GM23338 (cell line): Measurements from ENCODE around the gene MRLN.

Source experiments
- CTCF ChIP-seq, 2 experiments: fragments of 200-600 bp in 1 of 2; sonication (generic) in 1 of 2; conservative IDR thresholded peaks; 2 replicates each; pipeline versions ENCODE4 v1.5.1 to v1.6.1; 2016 to 2017; ENCODE audit warnings: antibody characterized with exemption in 2 of 2, low read depth in 2 of 2, mild to moderate bottlenecking in 2 of 2, moderate library complexity in 1 of 2
- EZH2 ChIP-seq: fragments of 200-600 bp; sonication (generic); IDR thresholded peaks from one replicate; pipeline ENCODE4 v1.8.0; 2017; ENCODE audit warnings: antibody characterized with exemption, mild to moderate bottlenecking, low read depth; ENCODE audit not compliant: unreplicated experiment
- POLR2AphosphoS5 ChIP-seq: IDR thresholded peaks from 2 replicates; pipeline ENCODE4 v1.6.1; 2016; ENCODE audit warnings: antibody characterized with exemption, low read depth
- TF ChIP-seq, protein P1 (sequence below): IDR thresholded peaks from one replicate; pipeline ENCODE4 v1.6.1; 2018; ENCODE audit warnings: antibody characterized with exemption; ENCODE audit not compliant: unreplicated experiment

DNA sequence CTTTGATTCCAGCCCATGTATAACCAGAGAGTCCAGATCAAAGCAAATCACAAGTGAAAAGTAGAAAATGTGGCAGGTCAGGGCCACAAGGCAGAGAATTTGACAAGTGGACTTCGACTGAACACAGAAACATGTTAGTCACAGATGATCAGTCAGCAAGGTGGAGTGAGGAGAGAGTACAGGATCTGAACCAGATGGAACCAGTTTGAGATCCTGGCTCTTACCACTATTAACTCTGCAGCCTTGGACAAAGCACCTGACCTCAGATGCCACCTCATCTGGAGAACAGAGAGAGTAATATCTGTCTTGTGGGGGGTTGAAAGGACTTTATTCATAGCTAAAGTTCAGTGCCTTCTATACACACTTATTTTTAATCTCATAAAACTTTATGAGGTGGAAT lies 4.4 kb downstream of the MRLN start:
- TF ChIP-seq CTCF (conservative IDR thresholded peaks at IDR 0.05; ENCODE audit: low read depth in 2 of 2) (no peak), EZH2 (no peak), POLR2AphosphoS5 (no peak)
- TF ChIP-seq, protein P1, sequence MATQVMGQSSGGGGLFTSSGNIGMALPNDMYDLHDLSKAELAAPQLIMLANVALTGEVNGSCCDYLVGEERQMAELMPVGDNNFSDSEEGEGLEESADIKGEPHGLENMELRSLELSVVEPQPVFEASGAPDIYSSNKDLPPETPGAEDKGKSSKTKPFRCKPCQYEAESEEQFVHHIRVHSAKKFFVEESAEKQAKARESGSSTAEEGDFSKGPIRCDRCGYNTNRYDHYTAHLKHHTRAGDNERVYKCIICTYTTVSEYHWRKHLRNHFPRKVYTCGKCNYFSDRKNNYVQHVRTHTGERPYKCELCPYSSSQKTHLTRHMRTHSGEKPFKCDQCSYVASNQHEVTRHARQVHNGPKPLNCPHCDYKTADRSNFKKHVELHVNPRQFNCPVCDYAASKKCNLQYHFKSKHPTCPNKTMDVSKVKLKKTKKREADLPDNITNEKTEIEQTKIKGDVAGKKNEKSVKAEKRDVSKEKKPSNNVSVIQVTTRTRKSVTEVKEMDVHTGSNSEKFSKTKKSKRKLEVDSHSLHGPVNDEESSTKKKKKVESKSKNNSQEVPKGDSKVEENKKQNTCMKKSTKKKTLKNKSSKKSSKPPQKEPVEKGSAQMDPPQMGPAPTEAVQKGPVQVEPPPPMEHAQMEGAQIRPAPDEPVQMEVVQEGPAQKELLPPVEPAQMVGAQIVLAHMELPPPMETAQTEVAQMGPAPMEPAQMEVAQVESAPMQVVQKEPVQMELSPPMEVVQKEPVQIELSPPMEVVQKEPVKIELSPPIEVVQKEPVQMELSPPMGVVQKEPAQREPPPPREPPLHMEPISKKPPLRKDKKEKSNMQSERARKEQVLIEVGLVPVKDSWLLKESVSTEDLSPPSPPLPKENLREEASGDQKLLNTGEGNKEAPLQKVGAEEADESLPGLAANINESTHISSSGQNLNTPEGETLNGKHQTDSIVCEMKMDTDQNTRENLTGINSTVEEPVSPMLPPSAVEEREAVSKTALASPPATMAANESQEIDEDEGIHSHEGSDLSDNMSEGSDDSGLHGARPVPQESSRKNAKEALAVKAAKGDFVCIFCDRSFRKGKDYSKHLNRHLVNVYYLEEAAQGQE = no peak
